HG03045 (cell line): ENCODE data around the gene MDH1.
"Not testable (repeated sequence)": the region's sequence is repeated elsewhere in the genome, so short reads cannot be mapped to it uniquely, and the experiment has no call there.

ENCODE experiments used
- ATAC-seq: cut with Tn5 transposase; IDR thresholded peaks from one replicate; pipeline ENCODE4 v1.9.1; 2021; ENCODE audit warnings: mild to moderate bottlenecking, moderate library complexity; ENCODE audit not compliant: unreplicated experiment

The MDH1 gene

DNA sequence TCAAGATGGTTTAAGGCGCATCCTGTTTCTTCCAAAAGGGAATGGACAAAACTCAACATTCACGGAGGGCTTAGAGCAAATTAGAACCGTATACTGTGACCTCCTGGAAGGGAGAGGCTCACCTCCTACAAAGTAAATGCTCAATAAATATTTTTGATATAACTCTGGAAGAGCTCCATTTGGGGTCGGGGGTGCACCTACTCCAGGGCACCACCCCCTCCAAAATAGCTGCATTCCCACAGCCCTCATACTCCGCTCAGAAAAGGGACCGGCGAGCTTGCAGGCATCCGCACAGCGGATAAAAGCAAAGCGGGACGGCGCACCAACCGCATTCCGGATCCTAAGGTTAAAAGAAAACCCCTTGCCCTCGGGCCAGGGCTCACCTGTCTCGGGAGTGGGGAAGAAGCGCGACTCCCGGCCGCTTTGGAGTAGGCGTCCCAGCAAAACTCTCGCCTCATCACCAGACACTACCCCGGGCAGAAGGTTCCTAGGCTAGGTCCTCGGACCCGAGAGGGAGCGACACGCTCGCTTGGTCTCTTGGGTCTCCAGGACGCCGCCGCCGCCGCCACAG lies 864 bp upstream of the MDH1 start:
- peak; percentile 0 for ATAC-seq

DNA sequence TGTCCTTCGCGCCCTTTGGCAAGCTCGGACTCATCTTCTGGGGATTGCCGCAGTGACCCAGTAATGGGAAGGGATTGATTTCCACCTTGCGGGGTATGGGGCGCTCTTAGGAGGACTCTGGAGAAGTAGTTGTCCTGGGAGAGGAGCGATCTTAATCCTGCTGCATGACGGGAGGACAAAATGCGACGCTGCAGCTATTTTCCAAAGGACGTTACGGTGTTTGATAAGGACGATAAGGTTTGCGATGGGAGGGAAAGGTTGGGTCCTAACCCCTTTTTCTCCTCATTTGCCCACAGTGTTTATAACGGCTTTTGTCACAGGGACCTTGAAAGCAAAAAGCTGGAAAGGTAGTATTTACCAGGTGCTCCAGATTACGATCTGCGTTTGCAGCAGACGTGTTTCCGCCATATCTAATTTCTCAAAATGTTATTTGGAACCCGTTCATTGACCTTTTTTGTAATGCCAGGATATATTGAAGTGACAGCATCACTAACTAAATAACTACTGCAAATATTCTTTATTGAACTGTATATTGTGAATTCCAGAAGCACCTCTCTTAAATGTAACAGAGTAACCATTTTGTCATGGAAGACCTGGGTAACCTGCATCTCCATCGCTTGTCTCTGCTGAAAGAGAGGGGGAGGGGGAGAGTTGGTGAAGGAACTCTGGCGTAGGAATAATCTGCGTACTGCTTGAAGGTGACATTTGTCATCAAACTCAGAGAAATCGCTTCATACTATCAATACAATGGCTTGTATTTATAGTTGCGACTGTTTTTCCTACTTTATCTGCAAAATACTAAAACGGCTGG lies 590 bp downstream of the MDH1 start:
- ATAC-seq: peak; percentile 14

DNA sequence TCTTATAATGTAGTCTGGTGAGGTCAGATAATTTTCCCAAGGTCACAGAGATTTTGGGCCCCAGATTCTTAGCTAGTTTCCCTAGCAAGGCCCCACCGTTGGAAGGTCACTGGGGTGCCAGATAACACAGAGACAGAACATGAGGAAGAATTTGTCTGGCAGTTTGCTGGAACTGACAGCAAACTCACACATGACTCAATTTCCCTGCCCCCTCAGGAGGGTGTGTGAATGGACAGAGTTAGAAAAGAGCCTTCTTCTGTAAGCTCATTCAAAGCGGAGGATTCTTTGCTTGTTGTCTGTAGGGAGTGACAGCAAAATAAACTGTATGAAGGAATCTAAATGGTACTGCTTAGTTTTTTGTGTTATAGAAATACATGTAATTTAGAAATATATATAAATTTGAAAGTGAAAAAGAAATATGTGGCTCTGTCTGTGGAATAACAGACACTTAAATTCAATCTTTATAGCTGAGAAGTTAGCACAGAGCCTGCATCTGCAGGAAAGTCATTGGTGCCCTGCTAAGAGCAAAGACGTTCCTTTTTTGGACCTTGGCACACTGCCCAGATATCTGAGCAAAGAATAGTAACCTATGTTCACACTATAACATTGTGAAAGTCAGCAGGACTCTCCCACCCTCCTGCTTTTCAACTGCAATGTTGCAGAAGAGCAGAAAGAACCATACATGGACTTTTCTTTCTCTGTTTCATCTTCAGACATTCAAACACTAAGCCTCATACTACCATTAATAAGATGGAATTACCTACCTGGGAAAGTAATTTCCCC lies 2.1 kb downstream of the MDH1 start:
- ATAC-seq: no peak

DNA sequence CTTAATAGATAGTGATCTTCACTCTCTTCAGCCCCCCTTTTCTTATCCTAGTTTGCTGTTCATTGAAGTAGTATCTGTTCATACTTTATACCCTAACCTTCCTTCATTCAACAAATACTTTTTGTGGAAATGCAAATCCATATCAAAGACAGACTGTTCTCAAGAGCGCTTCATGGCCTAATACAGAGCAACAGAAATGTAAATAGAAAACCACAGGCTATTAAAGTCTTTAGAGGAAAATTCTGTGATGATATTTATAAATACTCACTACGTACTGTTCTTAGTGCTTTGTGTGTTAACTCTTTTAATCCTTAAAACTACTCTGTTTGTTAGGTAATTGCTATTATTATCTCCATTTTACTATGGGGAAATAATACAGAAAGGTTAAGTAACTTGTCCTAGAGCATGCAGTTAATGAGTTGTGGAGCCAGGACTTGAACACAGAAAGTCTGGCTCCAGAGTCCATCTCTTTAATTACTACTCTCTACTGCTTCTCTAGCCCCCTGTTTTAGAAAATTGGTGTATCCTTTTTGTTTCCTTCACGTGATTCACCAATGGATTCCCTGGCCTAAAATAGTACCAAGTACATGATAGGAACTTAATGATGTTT lies 2.9 kb downstream of the MDH1 start:
- ATAC-seq: no peak

DNA sequence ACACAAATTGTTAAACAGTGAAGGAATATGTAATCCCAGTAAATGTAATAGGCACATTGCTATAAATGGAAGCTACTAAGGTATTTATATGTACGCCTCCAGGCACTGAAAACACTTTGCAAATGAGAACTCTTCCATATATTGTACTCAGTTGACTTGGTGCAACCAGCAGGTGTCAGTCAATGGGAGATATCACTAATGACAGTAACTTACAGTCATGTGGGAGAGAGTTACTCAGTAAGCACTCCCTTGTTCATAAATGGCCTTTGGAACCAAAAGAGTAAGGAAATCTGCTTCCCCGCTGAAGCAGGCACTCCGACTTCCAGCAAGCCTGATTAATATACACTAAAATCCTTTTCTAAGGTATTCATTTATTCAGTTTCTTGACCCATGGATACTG lies 5.9 kb downstream of the MDH1 start:
- ATAC-seq: no peak

DNA sequence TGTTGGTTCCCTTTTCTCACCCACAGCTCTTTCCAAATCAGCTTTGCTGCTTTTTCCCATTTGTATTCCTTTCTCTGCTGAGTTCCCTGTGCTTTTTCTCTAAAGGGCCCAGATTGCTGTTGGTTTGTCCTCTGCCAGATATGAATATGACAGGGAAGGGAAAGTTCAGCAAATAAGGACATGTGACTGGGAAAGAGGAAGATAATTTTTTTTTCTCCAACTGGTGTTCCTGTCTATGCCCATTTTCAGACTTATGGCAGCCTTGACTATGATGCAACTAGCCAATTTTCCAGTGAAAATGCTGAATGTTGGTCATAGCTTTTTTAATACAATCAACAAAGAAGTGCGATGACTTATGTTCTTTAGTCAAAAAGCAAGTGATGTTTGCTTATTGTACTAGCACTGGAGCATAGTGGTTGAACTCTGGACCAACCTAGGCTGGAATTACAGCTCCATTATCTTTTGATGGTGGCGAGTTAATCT lies 7.7 kb downstream of the MDH1 start:
- ATAC-seq: no peak

DNA sequence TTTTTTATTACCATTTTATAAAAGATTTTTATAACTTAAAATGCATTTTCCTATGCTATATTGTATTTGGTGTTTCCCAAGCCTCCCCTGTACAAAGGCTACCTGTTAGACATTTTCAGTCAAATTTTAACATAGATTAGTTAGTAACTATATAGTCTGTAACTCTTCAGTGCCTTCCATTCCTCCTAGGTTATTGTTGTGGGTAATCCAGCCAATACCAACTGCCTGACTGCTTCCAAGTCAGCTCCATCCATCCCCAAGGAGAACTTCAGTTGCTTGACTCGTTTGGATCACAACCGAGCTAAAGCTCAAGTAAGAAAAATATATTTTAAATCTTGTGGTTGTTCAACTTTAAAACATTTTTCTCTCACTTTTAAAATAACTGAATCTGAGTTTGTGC lies 10.2 kb downstream of the MDH1 start:
- ATAC-seq: no peak

DNA sequence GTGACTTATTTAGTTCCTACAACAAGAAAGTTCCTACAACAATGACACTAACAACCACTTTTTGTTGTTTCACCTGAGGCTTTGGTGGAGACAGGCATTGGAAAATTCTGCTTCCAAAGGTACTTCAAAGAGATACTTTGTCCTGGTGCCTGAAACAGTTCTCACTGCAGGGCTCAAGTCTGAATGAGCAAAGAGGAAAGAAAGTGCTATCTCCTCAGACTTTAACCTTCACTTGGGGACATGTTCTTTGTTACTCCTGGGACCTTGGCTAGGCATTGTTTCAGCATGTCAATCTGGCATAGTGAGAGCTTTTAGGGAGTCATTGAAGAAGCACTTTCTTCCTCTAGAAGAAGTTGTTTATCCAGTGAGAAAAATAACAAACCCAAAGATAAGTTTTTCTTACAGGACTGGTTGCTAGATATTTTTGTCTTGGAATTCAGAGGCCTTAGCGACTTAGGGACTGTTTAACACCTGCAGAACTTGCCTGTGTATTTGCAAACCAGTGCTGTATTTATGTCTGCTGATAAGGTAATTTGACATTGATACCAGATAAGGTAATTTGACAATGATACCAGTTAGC lies 12.2 kb downstream of the MDH1 start:
- no peak for ATAC-seq

DNA sequence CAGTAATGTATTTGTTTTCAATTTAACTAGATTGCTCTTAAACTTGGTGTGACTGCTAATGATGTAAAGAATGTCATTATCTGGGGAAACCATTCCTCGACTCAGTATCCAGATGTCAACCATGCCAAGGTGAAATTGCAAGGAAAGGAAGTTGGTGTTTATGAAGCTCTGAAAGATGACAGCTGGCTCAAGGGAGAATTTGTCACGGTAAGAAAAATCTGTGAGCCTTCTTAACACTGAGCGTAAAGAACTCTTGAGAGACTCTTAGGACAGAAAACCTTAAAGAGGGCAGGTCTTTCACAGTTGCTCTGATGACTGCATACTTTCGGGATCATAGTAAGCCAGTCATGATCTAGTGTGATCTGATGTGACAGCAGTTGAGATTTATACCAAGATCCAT lies 15.9 kb downstream of the MDH1 start:
- ATAC-seq: no peak

DNA sequence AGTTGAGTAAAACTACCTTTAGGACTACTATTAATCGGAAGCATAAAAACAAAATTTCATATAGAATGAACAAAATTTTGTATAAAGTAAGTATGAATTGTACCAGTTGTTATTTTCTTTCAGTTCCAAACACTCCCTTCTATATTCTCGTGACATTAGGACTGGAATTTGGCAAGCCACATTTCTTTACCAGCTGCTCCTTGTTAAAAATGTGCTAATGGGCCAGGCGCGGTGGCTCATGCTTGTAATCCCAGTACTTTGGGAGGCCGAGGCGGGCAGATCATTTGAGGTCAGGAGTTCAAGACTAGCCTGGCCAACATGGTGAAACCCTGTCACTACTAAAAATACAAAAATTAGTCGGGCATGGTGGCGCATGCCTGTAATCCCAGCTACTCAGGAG lies 20.1 kb downstream of the MDH1 start:
- ATAC-seq: not testable (repeated sequence)

DNA sequence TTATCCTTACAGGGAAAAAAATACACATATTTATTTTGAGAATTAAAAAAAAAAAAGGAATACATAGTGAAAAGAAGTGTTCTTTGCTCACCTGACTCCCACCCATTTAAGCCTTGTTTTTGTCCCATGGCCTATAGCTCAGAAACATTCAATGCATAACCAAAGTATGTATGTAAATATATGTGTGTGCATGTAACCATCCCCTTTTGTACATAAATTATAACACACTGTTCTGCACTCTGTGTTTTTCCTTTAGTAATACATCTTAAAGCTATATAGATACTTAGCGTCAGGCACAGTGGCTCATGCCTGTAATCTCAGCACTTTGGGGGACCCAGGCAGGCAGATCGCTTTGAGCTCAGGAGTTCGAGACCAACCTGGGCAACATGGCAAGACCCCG lies 21.8 kb downstream of the MDH1 start:
- ATAC-seq: no peak

DNA sequence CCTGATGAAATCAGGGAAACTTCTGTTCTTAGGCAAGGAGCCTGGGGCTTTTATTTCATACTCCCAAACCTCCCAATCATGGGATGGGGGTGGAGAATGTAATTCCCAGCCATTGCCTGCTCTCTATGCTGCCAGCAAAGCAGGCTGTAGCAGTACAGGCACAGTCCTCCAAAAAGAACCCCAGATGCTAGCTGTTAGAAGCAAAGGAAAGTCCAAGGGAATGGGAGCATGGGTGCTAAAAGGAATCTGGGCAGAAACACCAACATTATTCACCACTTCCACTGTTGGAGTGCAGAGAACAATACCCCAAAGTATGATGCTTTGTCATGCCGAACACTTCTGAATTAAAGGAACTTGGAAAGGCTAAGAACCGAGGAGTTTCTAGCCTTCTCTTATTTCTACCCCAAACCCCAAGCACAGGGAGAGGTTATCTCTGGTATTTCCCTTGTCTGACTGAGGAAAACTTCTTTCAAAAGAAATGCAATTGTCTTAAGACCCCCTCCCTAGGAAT lies 24.7 kb downstream of the MDH1 start:
- no peak for ATAC-seq

DNA sequence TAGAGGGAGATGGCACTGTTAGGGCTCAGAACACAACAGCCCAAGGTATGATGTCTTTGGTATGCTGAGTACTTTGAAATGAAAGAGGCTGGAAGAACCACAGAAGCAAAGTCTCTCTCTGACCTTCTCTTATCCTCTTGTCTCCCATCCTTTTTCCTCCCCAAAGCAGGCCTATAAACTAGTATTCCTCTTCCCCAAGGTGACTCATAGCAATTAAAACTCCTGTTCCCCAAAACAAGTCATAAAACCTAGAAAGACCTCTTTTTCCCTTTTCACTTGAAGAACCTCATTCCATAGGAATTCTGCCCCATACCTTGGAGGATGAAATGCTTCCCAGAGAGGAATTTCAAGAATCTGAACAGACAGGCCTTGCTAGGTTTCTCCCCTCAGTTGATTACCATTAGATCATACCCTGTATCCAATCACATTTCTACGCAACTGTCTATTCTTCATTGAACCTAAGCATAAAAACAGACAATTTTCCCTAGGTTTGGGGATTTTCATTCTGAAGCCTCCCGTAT lies 25.7 kb downstream of the MDH1 start:
- ATAC-seq: no peak

DNA sequence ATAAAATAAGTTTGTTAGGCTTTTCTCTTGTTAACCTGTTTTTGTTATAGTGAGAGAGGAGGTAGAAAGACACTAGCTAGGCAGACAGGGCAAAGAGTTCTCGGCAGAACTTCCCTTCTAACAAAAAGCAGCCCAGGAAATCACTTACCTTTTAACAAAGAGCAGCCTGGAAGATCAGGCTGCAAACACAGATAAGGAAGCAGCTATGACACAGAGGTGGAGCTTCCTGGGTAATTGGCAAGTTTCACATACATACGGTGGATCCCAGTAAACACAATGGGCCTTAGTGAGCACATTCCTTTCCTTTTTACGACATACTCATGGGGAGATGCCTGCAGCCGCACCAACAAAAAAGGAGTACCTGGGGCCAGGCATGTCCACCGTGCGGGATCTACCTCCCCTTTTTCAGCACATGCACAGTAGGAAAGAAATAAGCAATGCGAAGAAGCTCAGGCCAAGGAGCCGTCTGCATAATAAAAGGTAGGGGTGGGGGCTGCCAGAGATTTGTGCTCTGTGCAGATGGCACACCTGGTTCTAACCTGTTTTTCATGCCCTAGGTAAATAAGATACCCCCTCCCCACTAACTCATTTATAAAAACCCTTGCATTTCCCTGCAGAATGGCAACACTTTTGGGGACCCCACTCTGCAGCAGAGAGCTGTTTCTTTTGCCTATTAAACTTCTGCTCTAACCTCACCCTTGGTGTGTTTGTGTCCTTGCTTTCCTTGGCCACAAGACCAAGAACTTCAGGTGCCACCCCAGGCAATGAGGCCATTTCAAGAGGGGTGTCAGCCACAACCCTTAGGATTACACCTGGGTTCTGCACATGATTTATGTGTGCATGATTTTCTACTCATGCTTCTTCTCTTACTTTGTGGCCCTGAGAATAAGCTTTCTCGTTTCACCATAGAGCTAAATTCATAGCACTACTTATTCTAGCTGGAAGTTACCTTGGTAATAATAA lies 26.5 kb downstream of the MDH1 start:
- ATAC-seq: no peak

DNA sequence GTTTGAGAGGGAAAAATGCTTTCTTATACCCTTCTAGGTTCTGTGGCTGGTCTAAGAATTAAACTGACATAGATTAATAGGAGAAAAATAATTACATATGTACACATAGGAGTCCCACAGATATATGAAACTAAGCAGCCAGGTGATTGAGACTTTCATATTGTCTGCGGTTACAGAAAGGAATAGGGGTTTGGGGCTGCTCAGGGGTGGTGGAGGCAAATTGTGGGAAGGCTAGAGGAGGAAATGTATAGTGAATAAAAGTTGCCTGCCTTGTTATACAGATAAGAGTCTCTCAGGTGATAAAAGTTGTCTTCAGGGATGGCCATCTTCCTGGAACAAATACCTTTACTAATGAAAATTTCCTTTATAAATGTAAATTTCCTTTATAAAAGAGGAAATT lies 28.6 kb downstream of the MDH1 start:
- no peak for ATAC-seq

DNA sequence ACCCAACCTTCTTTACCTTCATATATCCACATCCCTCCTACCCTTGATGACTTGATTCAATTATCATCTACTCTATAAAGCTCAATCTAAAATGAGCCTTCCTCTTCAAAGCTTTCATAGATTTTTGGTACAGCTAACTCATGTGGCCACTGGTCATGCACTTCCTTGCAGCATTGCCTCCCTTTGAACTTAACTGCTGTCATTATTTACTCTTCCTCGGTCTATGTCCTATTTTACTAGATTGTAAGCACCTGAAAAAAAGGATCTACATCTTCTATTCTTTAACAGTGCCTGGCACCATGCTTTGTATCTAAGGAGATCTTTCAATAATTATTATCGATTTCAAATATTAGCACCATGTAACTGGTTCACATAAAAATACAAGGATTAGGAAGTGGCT lies 30.6 kb downstream of the MDH1 start:
- ATAC-seq: no peak

DNA sequence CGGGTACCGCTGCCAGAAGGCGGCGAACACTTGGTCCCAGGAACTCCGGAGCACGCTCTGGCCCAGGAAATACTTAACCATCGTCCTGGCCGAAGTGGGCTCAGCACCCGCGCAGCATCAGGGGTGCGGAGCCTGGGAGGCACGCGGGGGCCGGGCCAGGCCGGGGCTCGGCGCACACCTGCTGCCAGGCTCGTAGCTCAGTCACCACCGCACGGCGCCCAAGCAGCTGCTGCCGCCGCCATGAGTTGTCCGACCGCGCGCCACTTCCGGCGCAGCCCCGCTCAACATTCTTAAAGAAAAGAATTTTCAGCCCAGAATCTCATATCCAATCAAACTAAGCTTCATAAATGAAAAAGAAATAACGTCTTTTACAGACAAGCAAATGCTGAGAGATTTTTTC lies 34.0 kb downstream of the MDH1 start:
- ATAC-seq: no peak

DNA sequence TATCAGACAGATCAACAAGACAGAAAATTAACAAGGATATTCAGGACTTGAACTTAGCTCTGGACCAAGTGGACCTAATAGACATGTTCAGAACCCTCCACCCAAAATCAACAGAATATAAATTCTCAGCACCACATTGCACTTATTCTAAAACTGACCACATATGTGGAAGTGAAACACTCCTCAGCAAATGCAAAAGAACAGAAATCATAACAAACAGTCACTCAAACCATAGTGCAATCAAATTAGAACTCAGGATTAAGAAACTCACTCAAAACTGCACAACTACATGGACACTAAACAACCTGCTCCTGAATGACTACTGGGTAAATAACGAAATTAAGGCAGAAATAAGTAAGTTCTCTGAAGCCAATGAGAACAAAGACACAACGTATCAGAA lies 35.0 kb downstream of the MDH1 start:
- ATAC-seq: not testable (repeated sequence)

DNA sequence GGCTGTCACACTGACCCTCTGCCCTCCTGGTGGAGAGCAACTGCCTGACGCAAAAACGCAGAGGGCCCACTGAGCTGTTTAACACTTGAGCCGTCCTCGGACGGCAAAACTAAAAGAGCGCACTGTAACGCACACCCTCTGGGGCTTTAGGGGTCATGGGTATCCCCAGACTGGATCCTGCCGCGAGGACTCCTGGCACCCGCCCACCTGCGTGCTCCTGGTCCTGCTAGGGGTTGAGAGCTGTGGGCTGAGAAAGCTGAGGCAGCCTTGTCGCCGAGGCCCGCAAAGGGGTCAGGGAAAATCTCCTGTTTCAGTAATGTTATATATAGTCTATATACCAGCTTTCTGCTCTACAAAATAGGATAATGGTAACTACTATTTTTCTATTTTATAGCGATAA lies 39.1 kb downstream of the MDH1 start:
- no peak for ATAC-seq
